HAP-1 (cell line): ENCODE measurements around the gene SLC16A10.
"Not testable (repeated sequence)": the region's sequence is repeated elsewhere in the genome, so short reads cannot be mapped to it uniquely, and the experiment has no call there.

ENCODE experiments used
- DNase-seq, 2 experiments: peaks; one replicate each; pipeline ENCODE4 v3.0.0-alpha.2; 2016 to 2020; ENCODE audit warnings: low spot score in 2 of 2
- H3K27me3 ChIP-seq: fragments of 250-450 bp; sonication (Bioruptor Pico); 2 replicates; pipeline ENCODE4 v1.5.1; 2020; ENCODE audit warnings: low read depth, mild to moderate bottlenecking, moderate library complexity
- H3K36me3 ChIP-seq: fragments of 250-450 bp; sonication (Bioruptor Pico); replicated peaks from 2 replicates; pipeline ENCODE4 v1.5.1; 2020; ENCODE audit warnings: mild to moderate bottlenecking
- H3K4me1 ChIP-seq: fragments of 250-450 bp; sonication (Bioruptor Pico); 2 replicates; pipeline ENCODE4 v1.5.1; 2020; ENCODE audit warnings: mild to moderate bottlenecking
- H3K4me3 ChIP-seq: fragments of 250-450 bp; sonication (Bioruptor Pico); 2 replicates; pipeline ENCODE4 v1.5.1; 2020; ENCODE audit warnings: mild to moderate bottlenecking, moderate library complexity
- H3K9me3 ChIP-seq: fragments of 250-450 bp; sonication (Bioruptor Pico); 2 replicates; pipeline ENCODE4 v1.5.1; 2020; ENCODE audit warnings: mild to moderate bottlenecking, moderate library complexity
- in situ Hi-C: fragments of 300-500 bp; cut with MboI; formaldehyde crosslinking; loops from 3 replicates; pipeline ENCODE4 v1.14.3; 2020; ENCODE audit warnings: low sequenced_read_pairs, inconsistent platforms, mixed read lengths

SLC16A10 gene

GRCh38 chr6:111087106-111087835 is at the start of gene SLC16A10:
TSS of gene SLC16A10 (plus strand) at chr6:111087503. CDS start at chr6:111087753, 250 bp downstream.
- Histone ChIP-seq H3K27me3 (no peaks in the 10 kb centered on the region), H3K36me3 (no peaks in the 10 kb centered on the region), H3K4me3 (peak within 1 kb of the TSS; percentile 67), H3K4me1 (peaks cover 21% of the 10 kb centered on the region), H3K9me3 (no peaks in the 10 kb centered on the region)
- peak; percentile 79 to 94 for DNase-seq
- in situ Hi-C loops = no loop called here

DNA sequence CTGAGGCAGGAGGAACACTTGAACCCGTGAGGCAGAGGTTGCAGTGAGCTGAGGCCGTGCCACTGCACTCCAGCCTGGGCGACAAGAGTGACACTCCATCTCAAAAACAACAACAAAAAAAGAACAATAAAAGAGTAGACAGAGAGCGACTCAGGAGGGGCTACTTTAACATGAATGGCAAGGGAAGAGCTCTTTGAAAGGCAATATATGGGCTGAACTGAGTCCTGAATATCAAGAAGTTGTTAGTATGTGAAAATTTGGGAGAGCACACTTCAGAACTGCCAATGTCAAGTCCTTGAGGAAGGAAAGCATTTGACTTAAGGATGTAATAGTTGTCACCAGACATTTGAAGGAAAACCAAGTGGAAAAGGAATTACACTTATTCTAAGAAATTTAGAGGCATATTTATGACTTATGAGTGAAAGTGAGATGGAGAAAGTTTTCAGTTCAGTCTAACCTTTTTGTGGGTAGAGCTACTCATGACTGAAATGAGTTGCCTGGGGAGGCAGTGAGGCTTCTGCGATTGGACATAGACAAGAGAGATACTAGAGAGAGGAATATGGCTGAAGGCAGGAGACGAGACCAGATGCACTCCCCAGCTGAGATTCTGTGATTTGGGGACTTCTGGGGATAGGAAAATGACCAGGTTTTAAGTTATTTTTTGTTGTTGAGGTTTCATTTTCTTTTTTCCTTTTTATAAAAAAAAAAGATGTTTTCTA is 48.6 kb upstream of the SLC16A10 start:
- Histone ChIP-seq H3K4me1 (no peaks in the 10 kb centered on the region), H3K4me3 (no peak overlapping the region), H3K27me3 (no peaks in the 10 kb centered on the region), H3K36me3 (no peaks in the 10 kb centered on the region), H3K9me3 (no peaks in the 10 kb centered on the region)
- no peak for DNase-seq
- in situ Hi-C loops = loop anchor here (25.0 kb wide), 1 partner anchor 999 kb away; no protein-coding TSS in a partner anchor

- no peaks in the 10 kb centered on the region for H3K9me3 ChIP-seq
- H3K4me3 ChIP-seq = no peak overlapping the region
- H3K4me1 ChIP-seq = no peaks in the 10 kb centered on the region
- no peak for DNase-seq
- in situ Hi-C loops = loop anchor here (25.0 kb wide), 1 partner anchor 995 kb away; no protein-coding TSS in a partner anchor
- H3K36me3 ChIP-seq = no peaks in the 10 kb centered on the region
- H3K27me3 ChIP-seq = no peaks in the 10 kb centered on the region
Measured at GRCh38 chr6:111041917-111042316, 45.4 kb upstream of the SLC16A10 start.

DNA sequence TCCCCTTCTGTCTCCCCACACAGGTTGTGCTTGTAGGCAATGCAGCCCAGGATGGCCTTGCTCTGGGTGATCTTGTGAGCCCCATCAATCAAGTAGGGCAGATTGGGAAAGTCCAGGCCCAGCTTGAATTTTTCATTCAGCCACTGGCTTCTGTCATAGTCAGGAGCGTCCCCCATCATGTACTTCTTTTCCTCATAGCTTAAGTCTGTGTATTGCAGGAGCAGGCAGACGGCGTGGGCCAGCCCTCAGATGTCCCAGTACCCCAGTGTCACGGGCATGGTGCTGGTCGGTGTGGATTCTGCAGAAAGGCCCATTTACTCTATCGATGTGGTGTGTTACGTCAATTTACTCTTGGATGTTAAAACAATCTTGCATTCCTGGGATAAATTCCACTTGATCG is 40.1 kb upstream of the SLC16A10 start:
- Histone ChIP-seq H3K4me1 (peaks cover 5% of the 10 kb centered on the region), H3K27me3 (no peaks in the 10 kb centered on the region), H3K9me3 (no peaks in the 10 kb centered on the region), H3K36me3 (no peaks in the 10 kb centered on the region), H3K4me3 (no peak overlapping the region)
- in situ Hi-C loops = loop anchor here (25.0 kb wide), 1 partner anchor 990 kb away; no protein-coding TSS in a partner anchor
- no peak for DNase-seq

DNA sequence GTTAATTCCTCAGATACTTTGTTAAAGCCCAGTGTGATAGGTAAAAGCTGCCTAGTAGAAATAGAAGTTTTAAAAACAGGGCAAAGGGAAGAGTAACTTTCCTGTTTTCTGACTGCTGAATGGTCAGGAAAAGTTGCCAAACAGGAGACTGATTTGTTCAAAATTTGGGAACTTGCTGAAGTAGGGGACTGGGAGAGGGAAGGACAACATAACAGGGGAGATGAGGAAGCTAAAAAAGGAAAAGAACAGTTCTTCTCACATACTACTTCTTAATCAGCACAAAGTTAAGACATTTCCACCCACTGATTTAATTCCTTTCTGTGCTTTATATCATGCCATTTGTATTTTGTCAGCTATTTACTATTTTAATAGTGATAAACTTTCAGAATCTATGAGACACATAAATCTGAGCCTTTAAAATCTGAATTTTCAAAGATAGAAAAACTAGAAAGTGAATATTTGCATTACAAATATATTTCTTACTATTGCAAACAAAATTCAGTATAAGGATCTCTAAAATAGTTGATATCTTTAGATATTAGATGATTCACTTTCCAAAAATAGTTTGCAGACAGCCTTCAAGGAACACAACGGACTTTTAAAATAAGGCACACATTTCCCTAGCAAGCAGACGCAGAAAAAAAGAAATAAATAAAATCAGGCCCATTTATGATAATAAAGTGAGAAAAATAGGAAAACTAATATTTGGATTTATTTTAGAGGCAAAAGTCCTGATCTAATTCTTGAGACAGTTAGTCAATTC is 36.9 kb upstream of the SLC16A10 start:
- H3K27me3 ChIP-seq = no peaks in the 10 kb centered on the region
- no peaks in the 10 kb centered on the region for H3K9me3 ChIP-seq
- H3K4me3 ChIP-seq = no peak overlapping the region
- in situ Hi-C loops = no loop called here
- no peaks in the 10 kb centered on the region for H3K36me3 ChIP-seq
- H3K4me1 ChIP-seq = peaks cover 5% of the 10 kb centered on the region
- DNase-seq = no peak

DNA sequence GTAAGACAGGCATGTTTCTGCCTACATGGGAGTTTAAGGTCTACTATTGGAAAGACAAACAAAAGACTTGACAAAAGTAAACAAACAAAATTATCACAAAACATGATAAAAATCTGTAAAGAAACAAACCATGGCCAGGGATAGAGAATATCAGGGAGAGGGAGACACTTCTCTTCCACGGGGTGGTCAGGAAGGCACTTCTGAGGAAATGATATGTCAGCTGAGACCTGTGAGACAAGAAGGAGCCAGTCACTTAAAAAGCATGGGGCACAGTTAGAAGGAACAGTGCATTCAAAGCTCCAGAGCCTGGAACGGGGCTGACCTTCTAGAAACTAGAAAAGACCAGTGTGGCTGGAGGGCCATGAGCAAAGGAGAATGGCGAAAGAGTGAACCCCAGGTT is 35.1 kb upstream of the SLC16A10 start:
- in situ Hi-C loops = no loop called here
- Histone ChIP-seq H3K4me3 (no peak overlapping the region), H3K36me3 (no peaks in the 10 kb centered on the region), H3K9me3 (no peaks in the 10 kb centered on the region), H3K27me3 (no peaks in the 10 kb centered on the region), H3K4me1 (peaks cover 5% of the 10 kb centered on the region)
- DNase-seq = no peak

- no peak overlapping the region for H3K4me3 ChIP-seq
- peak; percentile 17 to 62 for DNase-seq
- H3K27me3 ChIP-seq = no peaks in the 10 kb centered on the region
- in situ Hi-C loops = loop anchor here (5.0 kb wide), 1 partner anchor 155 kb away; no protein-coding TSS in a partner anchor
- H3K36me3 ChIP-seq = no peaks in the 10 kb centered on the region
- no peaks in the 10 kb centered on the region for H3K9me3 ChIP-seq
- H3K4me1 ChIP-seq = peaks cover 14% of the 10 kb centered on the region
Measured at GRCh38 chr6:111057074-111057752, 30.1 kb upstream of the SLC16A10 start.

GRCh38 chr6:111061508-111061907 is 25.8 kb upstream of the SLC16A10 start:
- no peak overlapping the region for H3K4me3 ChIP-seq
- in situ Hi-C loops = loop anchor here (10.0 kb wide), 1 partner anchor 293 kb away; no protein-coding TSS in a partner anchor
- H3K36me3 ChIP-seq = no peaks in the 10 kb centered on the region
- H3K9me3 ChIP-seq = peaks cover 4% of the 10 kb centered on the region; the same call in 1 of the 2 replicates
- DNase-seq = no peak
- H3K27me3 ChIP-seq = no peaks in the 10 kb centered on the region
- peaks cover 14% of the 10 kb centered on the region for H3K4me1 ChIP-seq

DNA sequence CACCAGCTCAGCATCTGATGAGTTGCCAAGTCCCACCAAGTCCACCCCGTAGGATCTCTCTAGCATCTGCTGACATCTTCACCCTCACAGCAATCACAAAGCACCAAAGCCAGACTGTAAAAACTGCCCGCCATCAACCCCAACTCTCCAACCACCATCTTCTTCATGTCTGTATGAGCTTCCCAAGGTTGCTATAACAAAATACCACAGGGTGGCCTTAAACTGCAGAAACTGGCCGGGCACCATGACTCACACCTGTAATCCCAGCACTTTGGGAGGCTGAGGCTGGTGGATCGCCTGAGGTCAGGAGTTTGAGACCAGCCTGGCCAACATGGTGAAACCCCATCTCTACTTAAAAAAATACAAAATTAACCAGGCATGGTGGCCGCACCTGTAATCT is 25.3 kb upstream of the SLC16A10 start:
- not testable (repeated sequence) for H3K4me3 ChIP-seq, H3K9me3 ChIP-seq, H3K36me3 ChIP-seq, DNase-seq, H3K27me3 ChIP-seq
- in situ Hi-C loops = loop anchor here (10.0 kb wide), 1 partner anchor 293 kb away; no protein-coding TSS in a partner anchor
- peaks cover 14% of the 10 kb centered on the region for H3K4me1 ChIP-seq

DNA sequence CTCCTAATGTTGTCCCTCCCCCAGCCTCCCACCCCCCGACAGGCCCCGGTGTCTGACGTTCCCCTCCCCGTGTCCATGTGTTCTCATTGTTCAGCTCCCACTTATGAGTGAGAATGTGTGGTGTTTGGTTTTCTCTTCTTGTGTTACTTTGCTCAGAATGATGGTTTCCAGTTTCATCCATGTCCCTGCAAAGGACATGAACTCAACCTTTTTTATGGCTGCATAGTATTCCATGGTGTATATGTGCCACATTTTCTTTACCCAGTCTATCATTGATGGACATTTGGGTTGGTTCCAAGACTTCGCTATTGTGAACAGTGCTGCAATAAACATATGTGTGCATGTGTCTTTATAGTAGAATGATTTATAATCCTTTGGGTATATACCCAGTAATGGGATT is 24.4 kb upstream of the SLC16A10 start:
- not testable (repeated sequence) for H3K27me3 ChIP-seq, DNase-seq, H3K9me3 ChIP-seq, H3K4me3 ChIP-seq, H3K36me3 ChIP-seq
- H3K4me1 ChIP-seq = peaks cover 13% of the 10 kb centered on the region
- in situ Hi-C loops = loop anchor here (10.0 kb wide), 1 partner anchor 292 kb away; no protein-coding TSS in a partner anchor

GRCh38 chr6:111068109-111068865 is 19.0 kb upstream of the SLC16A10 start:
- Histone ChIP-seq H3K36me3 (no peaks in the 10 kb centered on the region), H3K4me3 (no peak overlapping the region), H3K4me1 (no peaks in the 10 kb centered on the region), H3K9me3 (peaks cover 4% of the 10 kb centered on the region; the same call in 1 of the 2 replicates), H3K27me3 (no peaks in the 10 kb centered on the region)
- DNase-seq = no peak
- in situ Hi-C loops = loop anchor here (10.0 kb wide), 1 partner anchor 287 kb away; no protein-coding TSS in a partner anchor

- no peak for DNase-seq
- Histone ChIP-seq H3K9me3 (0 out of 2 replicates have a peak, but pooled peaks cover 1% of the 10 kb centered on the region), H3K4me1 (no peaks in the 10 kb centered on the region), H3K36me3 (no peaks in the 10 kb centered on the region), H3K27me3 (no peaks in the 10 kb centered on the region; the same call in 1 of the 2 replicates), H3K4me3 (no peak overlapping the region)
- in situ Hi-C loops = loop anchor here (10.0 kb wide), 1 partner anchor 286 kb away; no protein-coding TSS in a partner anchor
Measured at GRCh38 chr6:111068866-111069234, 18.5 kb upstream of the SLC16A10 start.
